Measurements from ENCODE around the gene APOBEC3A.
"Not testable (repeated sequence)": the region's sequence is repeated elsewhere in the genome, so short reads cannot be mapped to it uniquely, and the experiment has no call there.

The APOBEC3A gene

GRCh38 chr22:38943882-38944281 lies 13.5 kb upstream of the APOBEC3A start:
- DNase-seq = no peak

- no peak for DNase-seq
These were observed 12.8 kb upstream of the APOBEC3A start for GRCh38 chr22:38944653-38945052.

GRCh38 chr22:38945706-38946338 lies 11.6 kb upstream of the APOBEC3A start:
- not testable (repeated sequence) for DNase-seq

GRCh38 chr22:38946771-38947170 lies 10.6 kb upstream of the APOBEC3A start:
- DNase-seq = no peak

GRCh38 chr22:38947321-38948140 lies 9.9 kb upstream of the APOBEC3A start:
- peak; percentile 53 for DNase-seq

- DNase-seq = no peak
These were observed 9.0 kb upstream of the APOBEC3A start for GRCh38 chr22:38948181-38948940.

- no peak for DNase-seq
These were observed 7.5 kb upstream of the APOBEC3A start for GRCh38 chr22:38949889-38950405.

- DNase-seq = no peak
These were observed 6.7 kb upstream of the APOBEC3A start for GRCh38 chr22:38950527-38951295.

- DNase-seq = no peak
These were observed 5.7 kb upstream of the APOBEC3A start for GRCh38 chr22:38951734-38952133.

- DNase-seq = no peak
These were observed 5.0 kb upstream of the APOBEC3A start for GRCh38 chr22:38952281-38952993.

GRCh38 chr22:38953091-38953490 lies 4.3 kb upstream of the APOBEC3A start:
- no peak for DNase-seq

GRCh38 chr22:38953577-38954413 lies 3.6 kb upstream of the APOBEC3A start:
- DNase-seq = peak; percentile 87

GRCh38 chr22:38954414-38955043 lies 2.9 kb upstream of the APOBEC3A start:
- no peak for DNase-seq

GRCh38 chr22:38955250-38955905 lies 2.0 kb upstream of the APOBEC3A start:
- DNase-seq = no peak

GRCh38 chr22:38955926-38956325 lies 1.5 kb upstream of the APOBEC3A start:
- no peak for DNase-seq

GRCh38 chr22:38956551-38956950 lies 858 bp upstream of the APOBEC3A start:
- DNase-seq = no peak

GRCh38 chr22:38957808-38958650 lies 620 bp downstream of the APOBEC3A start:
- DNase-seq = no peak

GRCh38 chr22:38958651-38958943 lies 1.2 kb downstream of the APOBEC3A start:
- DNase-seq = not testable (repeated sequence)

GRCh38 chr22:38959590-38959989 lies 2.2 kb downstream of the APOBEC3A start:
- DNase-seq = no peak

Data from stimulated activated CD4-positive, alpha-beta T cell treated with anti-CD3 and anti-CD28 coated beads, Interleukin-15, amount 100 ng/mL, for 24 hours (primary cell).